Keratinocyte (primary cell): ENCODE results near the gene OAT. TPM values are rescaled to one million over a fixed set of nuclear protein-coding genes. Genes with fewer than 3 reads are reported as not detected.

Experiments used
- DNase-seq: peaks from one replicate; pipeline ENCODE4 v3.0.0-alpha.2; 2011; ENCODE audit warnings: low read depth, missing footprints, low spot score
- FAIRE-seq: peaks from 2 replicates; lab custom pipeline; 2011; peaks lifted over from hg19 to GRCh38; lab: Jason Lieb, UNC
- H2AFZ ChIP-seq: 2 replicates; pipeline ENCODE4 v1.6.0; 2012; ENCODE audit warnings: low read length, control low read depth, inconsistent platforms; ENCODE audit not compliant: control insufficient read depth
- H3K27ac ChIP-seq: 2 replicates; pipeline ENCODE4 v1.5.1; 2011; ENCODE audit warnings: low read length; ENCODE audit not compliant: control insufficient read depth, insufficient read depth
- H3K27me3 ChIP-seq: 3 replicates; pipeline ENCODE4 v1.6.0; 2011; ENCODE audit warnings: low read length; ENCODE audit not compliant: control insufficient read depth, insufficient read depth; ENCODE audit errors: extremely low read depth
- H3K36me3 ChIP-seq, 2 experiments: 2 replicates in 1 of 2; 3 replicates in 1 of 2; pipeline ENCODE4 v1.5.1; 2011; ENCODE audit warnings: low read length in 2 of 2, mild to moderate bottlenecking in 1 of 2; ENCODE audit not compliant: control insufficient read depth in 2 of 2, insufficient read depth in 2 of 2; ENCODE audit errors: extremely low read depth in 1 of 2
- H3K4me1 ChIP-seq: 3 replicates; pipeline ENCODE4 v1.5.1; 2011; ENCODE audit warnings: low read length; ENCODE audit not compliant: control insufficient read depth, insufficient read depth; ENCODE audit errors: extremely low read depth
- H3K4me2 ChIP-seq: 3 replicates; pipeline ENCODE4 v1.6.0; 2011; ENCODE audit warnings: low read depth, low read length; ENCODE audit not compliant: control insufficient read depth, insufficient read depth; ENCODE audit errors: extremely low read depth
- H3K4me3 ChIP-seq, 3 experiments: fragments of 200-600 bp in 1 of 3; sonication (generic) in 1 of 3; 2 replicates in 2 of 3; 3 replicates in 1 of 3; pipeline ENCODE4 v1.5.1; 2011 to 2016; ENCODE audit warnings: low read length in 3 of 3, mild to moderate bottlenecking in 3 of 3, control low read depth in 2 of 3, inconsistent platforms in 1 of 3, low read depth in 1 of 3, mixed read lengths in 1 of 3, mixed run types in 1 of 3, moderate library complexity in 1 of 3; ENCODE audit not compliant: control insufficient read depth in 2 of 3, insufficient read depth in 2 of 3; ENCODE audit errors: extremely low read depth in 1 of 3
- H3K79me2 ChIP-seq: 2 replicates; pipeline ENCODE4 v1.6.0; 2012; ENCODE audit warnings: low read length; ENCODE audit not compliant: control insufficient read depth, insufficient read depth
- H3K9ac ChIP-seq: 3 replicates; pipeline ENCODE4 v1.6.0; 2011; ENCODE audit warnings: low read length; ENCODE audit not compliant: control insufficient read depth, insufficient read depth; ENCODE audit errors: extremely low read depth
- H3K9me1 ChIP-seq: 3 replicates; pipeline ENCODE4 v1.6.0; 2011; ENCODE audit warnings: low read length; ENCODE audit not compliant: control insufficient read depth, insufficient read depth; ENCODE audit errors: extremely low read depth
- H3K9me3 ChIP-seq: 2 replicates; pipeline ENCODE4 v1.5.1; 2012; ENCODE audit warnings: low read depth, low read length; ENCODE audit not compliant: control insufficient read depth
- H4K20me1 ChIP-seq: 3 replicates; pipeline ENCODE4 v1.6.0; 2011; ENCODE audit warnings: low read length; ENCODE audit not compliant: control insufficient read depth, insufficient read depth; ENCODE audit errors: extremely low read depth
- CTCF ChIP-seq, 3 experiments: IDR thresholded peaks in 1 of 3; conservative IDR thresholded peaks in 1 of 3; optimal IDR thresholded peaks in 1 of 3; 2 replicates in 2 of 3; 3 replicates in 1 of 3; pipeline versions ENCODE3 to v1.5.1; 2011; ENCODE audit warnings: low read length in 3 of 3, mild to moderate bottlenecking in 3 of 3, moderate library complexity in 2 of 3, control low read depth in 1 of 3, inconsistent platforms in 1 of 3; ENCODE audit not compliant: insufficient read depth in 2 of 3; ENCODE audit errors: extremely low read depth in 1 of 3
- EZH2 ChIP-seq: IDR thresholded peaks from one replicate; pipeline ENCODE4 v1.6.1; 2012; ENCODE audit warnings: inconsistent platforms, mild to moderate bottlenecking, low read length, moderate library complexity
- dilution Hi-C: fragments of 300-500 bp; cut with MboI; formaldehyde crosslinking; loops from one replicate; pipeline ENCODE4 v1.7.0; 2020; ENCODE audit warnings: low sequenced_read_pairs; ENCODE audit not compliant: extremely low pct_ligation_motif_present
- polyA plus RNA-seq, 5 experiments: library from polyadenylated mRNA; depleted of rRNA in 3 of 5; stranded (reverse) in 3 of 5; stranded (forward) in 1 of 5; unstranded in 1 of 5; fragments of >200 nt; gene quantifications; 1 replicate in 1 of 5; 2 replicates in 3 of 5; 3 replicates in 1 of 5; pipeline versions ENCODE4 v1.2.1 to v1.2.3, GENCODE V29; 2011 to 2012; ENCODE audit warnings: missing spikeins in 2 of 5, low read depth in 1 of 5, low replicate concordance in 1 of 5

OAT gene
- polyA plus RNA-seq, 1 donor (not counting 4 experiments of a cell fraction or from before 2014, with no cell fraction given): 528 TPM

GRCh38 chr10:124362568-124362967 is 56.2 kb downstream of the OAT start:
- H3K79me2 ChIP-seq: no peaks in the 10 kb centered on the region
- DNase-seq: no peak
- no peak for FAIRE-seq
- H3K27me3 ChIP-seq: no peaks in the 10 kb centered on the region
- H3K9ac ChIP-seq: no peak overlapping the region
- H3K36me3 ChIP-seq: no peaks in the 10 kb centered on the region
- H3K4me2 ChIP-seq: no peak overlapping the region
- H4K20me1 ChIP-seq: no peaks in the 10 kb centered on the region
- H3K4me1 ChIP-seq: peaks cover 16% of the 10 kb centered on the region
- no peak overlapping the region for H2AFZ ChIP-seq
- H3K4me3 ChIP-seq: no peak overlapping the region
- H3K27ac ChIP-seq: no peak overlapping the region
- no peak for TF ChIP-seq EZH2
- no peak for TF ChIP-seq CTCF (optimal IDR thresholded peaks at IDR 0.05 in 1 of 3, IDR thresholded peaks at IDR 0.05 in 1 of 3, conservative IDR thresholded peaks at IDR 0.05 in 1 of 3; ENCODE audit: extremely low read depth in 1 of 3, insufficient read depth in 2 of 3, low read length in 3 of 3)
- H3K9me3 ChIP-seq: no peaks in the 10 kb centered on the region
- dilution Hi-C loops: no loop called here
- H3K9me1 ChIP-seq: no peaks in the 10 kb centered on the region

DNA sequence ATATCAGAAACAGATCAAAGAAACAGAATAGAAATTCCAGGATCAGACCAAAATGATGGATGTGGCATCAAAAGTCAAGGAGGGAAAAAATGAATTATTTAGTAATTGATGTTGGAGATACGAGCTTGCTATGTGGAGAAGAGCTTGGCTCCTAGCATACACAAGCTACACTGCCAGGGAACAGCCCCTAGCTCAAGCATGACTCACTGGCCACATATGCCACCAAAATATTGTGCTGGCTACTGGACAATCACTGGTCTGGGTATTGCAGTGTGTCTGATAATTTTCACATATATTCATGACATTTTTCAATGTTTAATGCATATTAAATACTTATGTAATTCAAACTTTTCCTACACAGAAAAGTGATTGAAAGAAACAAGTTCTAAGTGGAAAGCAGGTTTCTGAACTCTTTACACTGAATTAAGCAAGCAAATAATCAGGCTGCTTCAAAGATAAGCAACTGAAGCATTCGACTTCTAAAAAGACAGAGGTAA is 59.3 kb downstream of the OAT start:
- FAIRE-seq (no peak), DNase-seq (no peak)
- no peaks in the 10 kb centered on the region for H3K9me3 ChIP-seq
- dilution Hi-C loops: no loop called here
- no peak overlapping the region for H3K9ac ChIP-seq
- H3K27ac ChIP-seq: no peak overlapping the region
- H3K4me2 ChIP-seq: no peak overlapping the region
- H3K4me1 ChIP-seq: peaks cover 29% of the 10 kb centered on the region
- H3K36me3 ChIP-seq: no peaks in the 10 kb centered on the region
- no peak for TF ChIP-seq CTCF (optimal IDR thresholded peaks at IDR 0.05 in 1 of 3, IDR thresholded peaks at IDR 0.05 in 1 of 3, conservative IDR thresholded peaks at IDR 0.05 in 1 of 3; ENCODE audit: extremely low read depth in 1 of 3, insufficient read depth in 2 of 3, low read length in 3 of 3)
- no peak for TF ChIP-seq EZH2
- no peaks in the 10 kb centered on the region for H3K79me2 ChIP-seq
- no peak overlapping the region for H3K4me3 ChIP-seq
- no peaks in the 10 kb centered on the region for H4K20me1 ChIP-seq
- no peak overlapping the region for H2AFZ ChIP-seq
- no peaks in the 10 kb centered on the region for H3K9me1 ChIP-seq
- no peaks in the 10 kb centered on the region for H3K27me3 ChIP-seq
